H1 (cell line): ENCODE data around the gene WDR48. TPM values are rescaled to one million over a fixed set of nuclear protein-coding genes. Genes with fewer than 3 reads are reported as not detected.
"Not testable (repeated sequence)": the region's sequence is repeated elsewhere in the genome, so short reads cannot be mapped to it uniquely, and the experiment has no call there.

Experiments used
- CTCF ChIA-PET: fragments of 300-600 bp; sonication (Branson Sonifier 250); formaldehyde crosslinking; loops from one replicate; lab custom pipeline; 2021; ENCODE audit not compliant: partially characterized antibody; lab: Charles Lee
- POLR2A ChIA-PET: fragments of 300-600 bp; sonication (Branson Sonifier 250); formaldehyde crosslinking; loops from one replicate; lab custom pipeline; 2021; ENCODE audit warnings: inconsistent platforms; ENCODE audit not compliant: partially characterized antibody; lab: Charles Lee
- DNase-seq, 2 experiments: peaks; one replicate each; pipeline versions ENCODE4 v3.0.0 to v3.0.0-alpha.2; 2010 to 2022; ENCODE audit warnings: low spot score in 2 of 2, low read depth in 1 of 2, mixed read lengths in 1 of 2
- FAIRE-seq: peaks from 2 replicates; lab custom pipeline; 2011; peaks lifted over from hg19 to GRCh38; lab: Jason Lieb, UNC
- H2AFZ ChIP-seq: 2 replicates; pipeline ENCODE4 v1.8.1; 2012; ENCODE audit warnings: low read length, inconsistent platforms
- H2AK5ac ChIP-seq: 2 replicates; pipeline ENCODE4 v1.6.1; 2013; ENCODE audit warnings: low read depth, low read length
- H2BK120ac ChIP-seq: replicated peaks from 2 replicates; pipeline ENCODE3; 2013; ENCODE audit warnings: low read depth, low read length, inconsistent platforms
- H2BK12ac ChIP-seq: 2 replicates; pipeline ENCODE4 v1.6.1; 2013; ENCODE audit warnings: low read depth, low read length
- H2BK15ac ChIP-seq: 2 replicates; pipeline ENCODE4 v1.6.1; 2013; ENCODE audit warnings: low read length
- H2BK20ac ChIP-seq: 2 replicates; pipeline ENCODE4 v1.6.1; 2013; ENCODE audit warnings: low read length
- H2BK5ac ChIP-seq: 2 replicates; pipeline ENCODE4 v1.6.1; 2013; ENCODE audit warnings: low read depth, low read length
- H3K14ac ChIP-seq: 2 replicates; pipeline ENCODE4 v1.6.1; 2013; ENCODE audit warnings: inconsistent platforms; ENCODE audit not compliant: insufficient read length
- H3K18ac ChIP-seq: 2 replicates; pipeline ENCODE4 v1.6.1; 2013; ENCODE audit warnings: low read length; ENCODE audit errors: extremely low read depth
- H3K23ac ChIP-seq: 2 replicates; pipeline ENCODE4 v1.6.1; 2013; ENCODE audit warnings: inconsistent platforms; ENCODE audit not compliant: insufficient read length
- H3K23me2 ChIP-seq: 2 replicates; pipeline ENCODE4 v1.6.1; 2013; ENCODE audit warnings: low read depth, low read length
- H3K27ac ChIP-seq: 2 replicates; pipeline ENCODE4 v1.6.1; 2011; ENCODE audit warnings: low read depth, low read length, inconsistent platforms
- H3K27me3 ChIP-seq, 4 experiments: replicated peaks in 1 of 4; 1 replicate in 1 of 4; 2 replicates in 3 of 4; pipeline versions ENCODE4 v1.6.1 to v1.8.1; 2011 to 2013; ENCODE audit warnings: low read length in 3 of 4, mild to moderate bottlenecking in 3 of 4, inconsistent platforms in 2 of 4, mixed read lengths in 2 of 4, moderate library complexity in 1 of 4; ENCODE audit not compliant: control insufficient read depth in 3 of 4, insufficient read depth in 3 of 4; ENCODE audit errors: extremely low read depth in 1 of 4
- H3K36me3 ChIP-seq, 4 experiments: 2 replicates each; pipeline versions ENCODE4 v1.6.1 to v1.8.1; 2011 to 2013; ENCODE audit warnings: mild to moderate bottlenecking in 4 of 4, low read length in 3 of 4, moderate library complexity in 2 of 4, control low read depth in 1 of 4, inconsistent platforms in 1 of 4; ENCODE audit not compliant: insufficient read depth in 4 of 4, control insufficient read depth in 2 of 4
- H3K4ac ChIP-seq: replicated peaks from 2 replicates; pipeline ENCODE3; 2013; ENCODE audit warnings: low read length, low read depth, mixed read lengths, inconsistent platforms; ENCODE audit not compliant: insufficient read length
- H3K4me1 ChIP-seq, 4 experiments: replicated peaks in 1 of 4; 1 replicate in 1 of 4; 2 replicates in 3 of 4; pipeline versions ENCODE4 v1.6.1 to v1.8.1; 2011 to 2013; ENCODE audit warnings: low read length in 3 of 4, inconsistent platforms in 2 of 4, mixed read lengths in 1 of 4; ENCODE audit not compliant: insufficient read depth in 4 of 4, control insufficient read depth in 3 of 4
- H3K4me2 ChIP-seq, 2 experiments: 2 replicates each; pipeline versions ENCODE4 v1.6.1 to v1.8.1; 2011 to 2013; ENCODE audit warnings: low read depth in 2 of 2, low read length in 2 of 2, control low read depth in 1 of 2, inconsistent platforms in 1 of 2, mild to moderate bottlenecking in 1 of 2; ENCODE audit not compliant: insufficient read depth in 1 of 2
- H3K4me3 ChIP-seq, 4 experiments: fragments of 200-600, 300-600 bp in 1 of 4; sonication (generic), shearing (Covaris generic), sonication (Bioruptor Twin) in 1 of 4; 2 replicates each; pipeline versions ENCODE4 v1.5.1 to v1.8.1; 2011 to 2016; ENCODE audit warnings: low read length in 4 of 4, low read depth in 3 of 4, control low read depth in 2 of 4, inconsistent platforms in 2 of 4, mild to moderate bottlenecking in 2 of 4, mixed read lengths in 1 of 4, moderate library complexity in 1 of 4; ENCODE audit not compliant: insufficient read depth in 2 of 4; ENCODE audit errors: extremely low read depth in 1 of 4
- H3K56ac ChIP-seq: replicated peaks from 2 replicates; pipeline ENCODE3; 2013; ENCODE audit warnings: low read depth, mild to moderate bottlenecking, mixed read lengths, low read length, inconsistent platforms; ENCODE audit not compliant: insufficient read length
- H3K79me1 ChIP-seq: 2 replicates; pipeline ENCODE4 v1.6.1; 2013; ENCODE audit warnings: low read depth, low read length, control low read depth
- H3K79me2 ChIP-seq, 2 experiments: 2 replicates each; pipeline versions ENCODE4 v1.6.1 to v1.8.1; 2012 to 2013; ENCODE audit warnings: low read length in 2 of 2, mild to moderate bottlenecking in 2 of 2, inconsistent platforms in 1 of 2; ENCODE audit not compliant: insufficient read depth in 2 of 2, control insufficient read depth in 1 of 2
- H3K9ac ChIP-seq, 4 experiments: replicated peaks in 1 of 4; 1 replicate in 1 of 4; 2 replicates in 3 of 4; pipeline versions ENCODE4 v1.6.1 to v1.8.1; 2011 to 2013; ENCODE audit warnings: low read depth in 3 of 4, low read length in 3 of 4, control low read depth in 2 of 4, mild to moderate bottlenecking in 2 of 4, moderate library complexity in 2 of 4, inconsistent platforms in 1 of 4; ENCODE audit errors: extremely low read depth in 1 of 4
- H3K9me3 ChIP-seq, 2 experiments: 2 replicates each; pipeline versions ENCODE4 v1.6.1 to v1.8.1; 2012 to 2013; ENCODE audit warnings: mild to moderate bottlenecking in 2 of 2, moderate library complexity in 2 of 2, control low read depth in 1 of 2, inconsistent platforms in 1 of 2, low read depth in 1 of 2, low read length in 1 of 2, mixed read lengths in 1 of 2; ENCODE audit not compliant: insufficient read depth in 2 of 2
- H4K20me1 ChIP-seq, 2 experiments: replicated peaks in 1 of 2; 2 replicates each; pipeline versions ENCODE3 to v1.8.1; 2011 to 2013; ENCODE audit warnings: inconsistent platforms in 2 of 2, low read length in 2 of 2, mild to moderate bottlenecking in 1 of 2; ENCODE audit not compliant: insufficient read depth in 2 of 2, control insufficient read depth in 1 of 2
- H4K5ac ChIP-seq: 2 replicates; pipeline ENCODE4 v1.6.1; 2013; ENCODE audit warnings: low read length, low read depth, mixed read lengths, inconsistent platforms; ENCODE audit not compliant: insufficient read length
- H4K8ac ChIP-seq: 2 replicates; pipeline ENCODE4 v1.8.0; 2013; ENCODE audit warnings: mild to moderate bottlenecking, moderate library complexity, low read length, inconsistent platforms; ENCODE audit not compliant: insufficient read depth; ENCODE audit errors: extremely low read depth
- H4K91ac ChIP-seq: replicated peaks from 2 replicates; pipeline ENCODE3; 2013; ENCODE audit warnings: low read length, mixed read lengths, inconsistent platforms; ENCODE audit not compliant: insufficient read length
- WGBS, 2 experiments: shearing (Covaris generic) in 1 of 2; methylation state at CpG; one replicate each; pipeline versions ENCODE4 v1.1.6 to v1.1.7; 2013 to 2015; ENCODE audit warnings: low lambda C conversion rate in 2 of 2, mixed read lengths in 2 of 2, inconsistent platforms in 1 of 2, low coverage in 1 of 2, missing lambda C conversion rate in 1 of 2; ENCODE audit not compliant: insufficient replicate concordance in 2 of 2, insufficient coverage in 1 of 2, insufficient read length in 1 of 2; ENCODE audit errors: extremely low coverage in 1 of 2, missing lambda C conversion rate in 1 of 2; 5-methylcytosine and 5-hydroxymethylcytosine counted together
- polyA plus RNA-seq, 7 experiments: library from polyadenylated mRNA; depleted of rRNA in 3 of 7; stranded (reverse) in 5 of 7; unstranded in 2 of 7; fragments of >200 nt in 5 of 7; fragments of 200-250 nt in 2 of 7; gene quantifications; 1 replicate in 5 of 7; 2 replicates in 1 of 7; 4 replicates in 1 of 7; pipeline versions ENCODE4 v1.2.1 to v1.2.3, GENCODE V29; 2011 to 2013; ENCODE audit warnings: missing spikeins in 2 of 7, mixed read lengths in 2 of 7
- total RNA-seq: library from RNA; stranded (reverse); fragmentation: NEBNext Ultra II Directional; extraction: Animal tissue kit (Norgen Biotek cat#: 25700); gene quantifications from 2 replicates; pipeline ENCODE4 v1.2.1, GENCODE V29; 2021

The WDR48 gene
- total and polyA plus RNA-seq, 2 of the 8 experiments (the other 6 are each of a cell fraction or from before 2014, with no cell fraction given), result 21.2 to 54.1 TPM

DNA sequence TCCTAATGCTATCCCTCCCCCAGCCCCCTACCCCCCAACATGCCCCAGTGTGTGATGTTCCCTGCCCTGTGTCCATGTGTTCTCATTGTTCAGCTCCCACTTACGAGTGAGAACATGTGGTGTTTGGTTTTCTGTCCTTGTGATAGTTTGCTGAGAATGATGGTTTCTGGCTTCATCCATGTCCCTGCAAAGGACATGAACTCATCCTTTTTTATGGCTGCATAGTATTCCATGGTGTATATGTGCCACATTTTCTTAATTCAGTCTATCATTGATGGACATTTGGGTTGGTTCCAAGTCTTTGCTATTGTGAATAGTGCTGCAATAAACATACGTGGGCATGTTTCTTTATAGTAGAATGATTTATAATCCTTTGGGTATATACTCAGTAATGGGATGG lies 9.4 kb downstream of the WDR48 start:
- H3K79me2 ChIP-seq, result peaks cover 3 to 70% of the 10 kb centered on the region in 2 experiments; a peak in 2 of 4 replicates
- H4K5ac ChIP-seq, H3K27ac ChIP-seq, H3K4ac ChIP-seq, H4K20me1 ChIP-seq, H3K36me3 ChIP-seq, H2AFZ ChIP-seq, H3K9ac ChIP-seq, H3K14ac ChIP-seq, H4K8ac ChIP-seq, H2AK5ac ChIP-seq, H2BK12ac ChIP-seq, H2BK120ac ChIP-seq, H4K91ac ChIP-seq, H2BK20ac ChIP-seq, H3K4me2 ChIP-seq, DNase-seq, H3K9me3 ChIP-seq, CTCF ChIA-PET, H3K4me1 ChIP-seq, H2BK15ac ChIP-seq, H3K56ac ChIP-seq, H3K18ac ChIP-seq, H3K23me2 ChIP-seq, H3K23ac ChIP-seq, H2BK5ac ChIP-seq, FAIRE-seq, H3K79me1 ChIP-seq, H3K27me3 ChIP-seq, H3K4me3 ChIP-seq: not testable (repeated sequence)
- POLR2A ChIA-PET, result interaction anchor here (1.1 kb wide), 1 partner anchor 10 kb away, joined by 5 read pairs; no protein-coding TSS in a partner anchor
- WGBS, 2 experiments, result 93% methylated on average over 2 of the region's 2 CpGs; no CpG with 5 or more reads in 1 of the 2 experiments
